Testis (tissue), 3 donors: ENCODE data around the gene KRT74. TPM values are rescaled to one million over a fixed set of nuclear protein-coding genes. Genes with fewer than 3 reads are reported as not detected.

ENCODE experiments used
- DNase-seq: peaks from one replicate; pipeline ENCODE4 v3.0.0-alpha.2; 2019
- H3K27ac ChIP-seq, 2 donors: fragments of 200-600 bp; sonication (generic); one replicate each; pipeline ENCODE4 v1.5.1; 2019
- H3K27me3 ChIP-seq: fragments of 200-600 bp; sonication (generic); one replicate; pipeline ENCODE4 v1.5.1; 2019
- H3K36me3 ChIP-seq: fragments of 200-600 bp; sonication (generic); one replicate; pipeline ENCODE4 v1.5.1; 2017; ENCODE audit warnings: low read depth; ENCODE audit errors: missing control alignments
- H3K4me1 ChIP-seq: fragments of 200-600 bp; sonication (generic); one replicate; pipeline ENCODE4 v1.5.1; 2019
- H3K4me3 ChIP-seq, 2 donors: fragments of 200-600 bp; sonication (generic); one replicate each; pipeline ENCODE4 v1.5.1; 2017 to 2019
- H3K9me3 ChIP-seq: fragments of 200-600 bp; sonication (generic); one replicate; pipeline ENCODE4 v1.5.1; 2017
- POLR2A ChIP-seq: fragments of 450-650 bp; IDR thresholded peaks from one replicate; pipeline ENCODE4 v1.6.1; 2017; ENCODE audit warnings: antibody characterized with exemption, mild to moderate bottlenecking, moderate library complexity
- WGBS, 2 donors: methylation state at CpG; one replicate each; pipeline ENCODE4 v1.1.5; 2018; 5-methylcytosine and 5-hydroxymethylcytosine counted together
- intact Hi-C: fragments of 100-400 bp; cut with DNase I; formaldehyde crosslinking; loops from one replicate; pipeline ENCODE4 v1.15.1; 2023; ENCODE audit warnings: low total_unique reads
- polyA plus RNA-seq: library from polyadenylated mRNA; stranded (reverse); fragments of 350-450 nt; fragmentation: Illumina TruSeq; extraction: RNeasy Lipid Tissue Mini Kit (QIAGEN cat#74804); gene quantifications from one replicate; pipeline ENCODE4 v1.2.3, GENCODE V29; 2014; ENCODE audit warnings: low read depth, low replicate concordance; ENCODE audit not compliant: insufficient read depth
- total RNA-seq, 2 donors: library from RNA; depleted of rRNA; stranded (reverse); fragments of >200 nt; gene quantifications; one replicate each; pipeline ENCODE4 v1.2.3, GENCODE V29; 2016
- TF ChIP-seq, protein P1 (sequence below), 3 experiments: fragments of 450-650 bp in 2 of 3; fragments of 200-600 bp in 1 of 3; sonication (generic) in 1 of 3; IDR thresholded peaks; one replicate each; pipeline ENCODE4 v1.5.1; 2016 to 2019; ENCODE audit warnings: antibody characterized with exemption in 3 of 3, mild to moderate bottlenecking in 2 of 3, moderate library complexity in 1 of 3

The KRT74 gene
- total and polyA plus RNA-seq, 3 donors from 2014 or later = 0.87 to 3.9 (median 2.2) TPM

DNA sequence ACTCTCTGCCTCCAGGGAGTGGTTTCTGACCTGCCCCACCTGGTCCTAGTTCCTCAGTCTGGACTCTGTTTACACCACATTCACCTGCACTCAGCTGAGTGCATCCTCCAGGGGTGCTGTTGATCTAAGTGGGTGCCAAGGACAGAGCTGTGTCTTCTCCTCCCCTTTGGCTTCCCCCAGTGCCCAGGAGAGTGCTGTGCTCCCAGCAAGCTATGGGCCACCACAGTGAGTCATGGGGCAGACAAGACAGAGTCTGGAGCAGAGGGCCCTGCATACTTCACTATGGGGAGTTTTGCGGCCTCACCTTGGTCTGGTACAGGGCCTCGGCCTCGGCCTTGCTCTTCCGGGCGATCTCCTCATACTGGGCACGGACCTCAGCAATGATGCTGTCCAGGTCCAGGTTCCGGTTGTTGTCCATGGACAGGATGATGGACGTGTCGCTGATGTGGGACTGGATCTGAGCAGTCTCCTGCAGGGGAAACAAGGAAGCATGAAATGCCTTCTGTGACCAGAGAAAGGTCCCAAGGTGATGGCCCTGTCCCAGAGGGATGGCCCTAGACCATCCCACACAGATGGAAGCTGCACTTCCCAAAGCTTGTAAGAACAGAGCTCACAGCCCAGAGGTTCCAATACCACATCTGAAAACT lies 39.9 kb upstream of the KRT74 start:
- Histone ChIP-seq H3K9me3 (no peaks in the 10 kb centered on the region), H3K27ac (no peak overlapping the region), H3K4me3 (no peak overlapping the region), H3K4me1 (no peaks in the 10 kb centered on the region), H3K36me3 (no peaks in the 10 kb centered on the region), H3K27me3 (no peaks in the 10 kb centered on the region)
- TF ChIP-seq POLR2A = no peak
- TF ChIP-seq, protein P1, sequence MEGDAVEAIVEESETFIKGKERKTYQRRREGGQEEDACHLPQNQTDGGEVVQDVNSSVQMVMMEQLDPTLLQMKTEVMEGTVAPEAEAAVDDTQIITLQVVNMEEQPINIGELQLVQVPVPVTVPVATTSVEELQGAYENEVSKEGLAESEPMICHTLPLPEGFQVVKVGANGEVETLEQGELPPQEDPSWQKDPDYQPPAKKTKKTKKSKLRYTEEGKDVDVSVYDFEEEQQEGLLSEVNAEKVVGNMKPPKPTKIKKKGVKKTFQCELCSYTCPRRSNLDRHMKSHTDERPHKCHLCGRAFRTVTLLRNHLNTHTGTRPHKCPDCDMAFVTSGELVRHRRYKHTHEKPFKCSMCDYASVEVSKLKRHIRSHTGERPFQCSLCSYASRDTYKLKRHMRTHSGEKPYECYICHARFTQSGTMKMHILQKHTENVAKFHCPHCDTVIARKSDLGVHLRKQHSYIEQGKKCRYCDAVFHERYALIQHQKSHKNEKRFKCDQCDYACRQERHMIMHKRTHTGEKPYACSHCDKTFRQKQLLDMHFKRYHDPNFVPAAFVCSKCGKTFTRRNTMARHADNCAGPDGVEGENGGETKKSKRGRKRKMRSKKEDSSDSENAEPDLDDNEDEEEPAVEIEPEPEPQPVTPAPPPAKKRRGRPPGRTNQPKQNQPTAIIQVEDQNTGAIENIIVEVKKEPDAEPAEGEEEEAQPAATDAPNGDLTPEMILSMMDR (IDR thresholded peaks at IDR 0.05) = no peak
- 92 to 94% methylated on average over 7 to 9 of the region's 9 CpGs for WGBS, 2 donors
- intact Hi-C loops = no loop called here
- no peak for DNase-seq

DNA sequence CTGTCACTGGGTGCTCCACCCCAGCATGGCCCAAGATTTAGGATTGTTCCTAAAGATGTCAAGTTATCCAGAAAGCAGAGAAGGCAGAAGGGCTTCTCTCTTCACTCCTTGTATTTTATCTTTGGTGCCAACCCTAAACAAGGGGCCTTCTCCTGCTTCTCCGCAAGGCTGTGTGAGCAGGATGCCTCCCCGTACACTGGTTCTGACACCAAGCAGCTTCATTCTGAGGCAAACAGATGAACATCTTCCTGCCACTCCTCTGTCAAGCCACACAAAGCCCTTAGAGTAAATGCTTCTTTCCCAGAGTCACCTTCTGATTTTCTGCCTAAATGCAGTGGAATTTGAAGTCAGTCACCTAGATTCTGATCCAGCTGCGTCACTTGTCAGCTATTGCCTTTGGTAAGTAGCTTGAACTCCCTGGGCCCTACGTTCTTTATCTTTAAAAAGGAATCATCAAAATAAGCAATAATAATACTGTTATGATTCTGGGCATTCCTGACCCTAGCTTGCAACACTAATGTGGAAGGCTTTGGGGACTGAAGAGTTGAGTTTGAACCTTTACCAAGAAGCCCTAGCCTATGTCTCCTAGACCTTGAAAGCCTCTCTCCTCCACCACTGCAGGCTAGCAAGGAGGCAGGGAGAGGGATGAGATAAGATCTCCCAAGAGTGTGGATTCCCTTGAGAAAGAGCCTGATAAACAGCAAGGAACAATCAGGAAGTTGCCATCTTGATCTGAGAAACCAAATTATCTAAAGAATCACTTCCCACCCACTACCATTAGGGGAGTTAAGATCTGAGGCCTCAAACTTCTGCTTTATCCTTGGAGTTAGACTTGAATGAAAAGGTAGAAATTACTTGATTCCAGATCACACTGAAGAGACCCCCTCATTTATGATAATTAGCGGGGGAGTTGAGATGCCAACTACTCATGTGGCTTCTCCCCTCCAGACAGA lies 39.1 kb upstream of the KRT74 start:
- TF ChIP-seq POLR2A = no peak
- TF ChIP-seq, protein P1 (IDR thresholded peaks at IDR 0.05) = no peak
- no peak for DNase-seq
- intact Hi-C loops = no loop called here
- Histone ChIP-seq H3K27me3 (no peaks in the 10 kb centered on the region), H3K27ac (no peak overlapping the region), H3K9me3 (no peaks in the 10 kb centered on the region), H3K4me3 (no peak overlapping the region), H3K4me1 (no peaks in the 10 kb centered on the region), H3K36me3 (no peaks in the 10 kb centered on the region)
- WGBS, 2 donors = 88 to 91% methylated on average over 5 of the region's 5 CpGs

DNA sequence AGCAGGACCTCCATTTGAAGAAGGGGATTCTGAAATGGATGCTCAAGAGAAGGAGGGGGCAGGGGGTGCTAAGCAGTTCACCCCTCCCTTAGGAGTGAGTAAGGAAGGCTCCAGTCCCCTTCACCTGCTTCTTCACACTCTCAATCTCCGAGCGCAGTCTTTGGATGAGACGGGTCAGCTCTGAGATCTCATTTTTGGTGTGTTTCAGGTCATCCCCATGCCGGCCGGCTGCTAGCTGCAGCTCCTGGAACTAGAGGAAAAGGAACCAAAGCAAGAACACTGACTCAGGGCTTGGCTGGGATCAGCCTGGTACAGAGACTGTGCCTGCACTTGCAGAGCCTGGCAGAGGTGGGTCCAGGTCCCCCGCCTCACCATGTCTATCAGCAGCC lies 37.4 kb upstream of the KRT74 start:
- TF ChIP-seq, protein P1 (IDR thresholded peaks at IDR 0.05) = no peak
- TF ChIP-seq POLR2A = no peak
- Histone ChIP-seq H3K27me3 (no peaks in the 10 kb centered on the region), H3K36me3 (no peaks in the 10 kb centered on the region), H3K27ac (no peak overlapping the region), H3K4me1 (no peaks in the 10 kb centered on the region), H3K4me3 (no peak overlapping the region), H3K9me3 (no peaks in the 10 kb centered on the region)
- DNase-seq = no peak
- 93 to 98% methylated on average over 6 of the region's 6 CpGs for WGBS, 2 donors
- intact Hi-C loops = no loop called here

DNA sequence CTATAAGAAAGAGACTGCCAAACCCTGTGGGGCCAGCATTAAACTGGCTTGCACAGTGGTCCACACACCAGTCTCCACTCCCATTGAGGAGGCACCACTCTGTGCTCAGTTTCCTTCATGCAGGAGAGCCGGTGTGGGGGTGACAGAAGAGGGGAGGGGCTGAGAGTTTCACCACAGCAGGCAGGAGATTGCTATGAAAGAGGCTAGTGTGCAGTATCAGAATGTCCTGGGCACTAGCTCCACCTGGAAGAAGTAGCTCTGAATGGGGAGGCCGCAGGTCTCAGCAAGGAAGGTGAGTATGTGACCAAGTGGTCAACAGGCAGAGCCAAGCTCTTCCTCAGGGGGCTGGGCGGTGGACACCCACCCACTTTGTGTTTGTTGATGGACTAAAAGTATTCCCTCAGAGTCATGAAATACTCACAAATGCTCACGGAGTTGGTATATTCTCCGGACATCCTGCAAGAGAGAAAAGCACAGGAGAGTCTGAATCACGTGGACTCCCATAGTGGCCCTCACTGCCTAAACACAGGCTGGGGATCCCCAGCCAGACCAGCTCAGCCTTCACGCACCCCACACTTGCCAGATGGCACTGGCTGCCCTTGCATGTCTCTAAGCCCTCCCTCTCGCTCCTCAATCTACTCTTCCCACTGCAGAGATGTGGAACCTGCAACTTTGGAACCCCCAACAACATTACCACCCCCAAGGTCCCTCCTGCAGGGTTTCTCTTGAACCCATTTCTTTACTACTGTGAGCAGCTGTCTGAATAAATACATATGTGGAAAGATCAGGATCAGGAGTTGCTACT lies 35.4 kb upstream of the KRT74 start:
- H3K4me3 ChIP-seq = no peak overlapping the region
- H3K9me3 ChIP-seq = no peaks in the 10 kb centered on the region
- TF ChIP-seq, protein P1 (IDR thresholded peaks at IDR 0.05) = no peak
- TF ChIP-seq POLR2A = no peak
- H3K36me3 ChIP-seq = no peaks in the 10 kb centered on the region
- no peaks in the 10 kb centered on the region for H3K27me3 ChIP-seq
- DNase-seq = no peak
- no peak overlapping the region for H3K27ac ChIP-seq
- intact Hi-C loops = no loop called here
- H3K4me1 ChIP-seq = no peaks in the 10 kb centered on the region
- 84 to 88% methylated on average over 8 of the region's 8 CpGs for WGBS, 2 donors
